Measurements from ENCODE around the gene STON1.
A peak's percentile ranks its signal among the peaks of the same experiment; 100 is the strongest.

STON1 gene, protein sequence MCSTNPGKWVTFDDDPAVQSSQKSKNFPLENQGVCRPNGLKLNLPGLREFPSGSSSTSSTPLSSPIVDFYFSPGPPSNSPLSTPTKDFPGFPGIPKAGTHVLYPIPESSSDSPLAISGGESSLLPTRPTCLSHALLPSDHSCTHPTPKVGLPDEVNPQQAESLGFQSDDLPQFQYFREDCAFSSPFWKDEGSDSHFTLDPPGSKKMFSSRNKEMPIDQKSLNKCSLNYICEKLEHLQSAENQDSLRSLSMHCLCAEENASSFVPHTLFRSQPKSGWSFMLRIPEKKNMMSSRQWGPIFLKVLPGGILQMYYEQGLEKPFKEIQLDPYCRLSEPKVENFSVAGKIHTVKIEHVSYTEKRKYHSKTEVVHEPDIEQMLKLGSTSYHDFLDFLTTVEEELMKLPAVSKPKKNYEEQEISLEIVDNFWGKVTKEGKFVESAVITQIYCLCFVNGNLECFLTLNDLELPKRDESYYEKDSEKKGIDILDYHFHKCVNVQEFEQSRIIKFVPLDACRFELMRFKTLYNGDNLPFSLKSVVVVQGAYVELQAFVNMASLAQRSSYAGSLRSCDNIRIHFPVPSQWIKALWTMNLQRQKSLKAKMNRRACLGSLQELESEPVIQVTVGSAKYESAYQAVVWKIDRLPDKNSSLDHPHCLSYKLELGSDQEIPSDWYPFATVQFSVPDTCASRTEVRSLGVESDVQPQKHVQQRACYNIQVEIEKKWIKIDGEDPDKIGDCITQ

DNA sequence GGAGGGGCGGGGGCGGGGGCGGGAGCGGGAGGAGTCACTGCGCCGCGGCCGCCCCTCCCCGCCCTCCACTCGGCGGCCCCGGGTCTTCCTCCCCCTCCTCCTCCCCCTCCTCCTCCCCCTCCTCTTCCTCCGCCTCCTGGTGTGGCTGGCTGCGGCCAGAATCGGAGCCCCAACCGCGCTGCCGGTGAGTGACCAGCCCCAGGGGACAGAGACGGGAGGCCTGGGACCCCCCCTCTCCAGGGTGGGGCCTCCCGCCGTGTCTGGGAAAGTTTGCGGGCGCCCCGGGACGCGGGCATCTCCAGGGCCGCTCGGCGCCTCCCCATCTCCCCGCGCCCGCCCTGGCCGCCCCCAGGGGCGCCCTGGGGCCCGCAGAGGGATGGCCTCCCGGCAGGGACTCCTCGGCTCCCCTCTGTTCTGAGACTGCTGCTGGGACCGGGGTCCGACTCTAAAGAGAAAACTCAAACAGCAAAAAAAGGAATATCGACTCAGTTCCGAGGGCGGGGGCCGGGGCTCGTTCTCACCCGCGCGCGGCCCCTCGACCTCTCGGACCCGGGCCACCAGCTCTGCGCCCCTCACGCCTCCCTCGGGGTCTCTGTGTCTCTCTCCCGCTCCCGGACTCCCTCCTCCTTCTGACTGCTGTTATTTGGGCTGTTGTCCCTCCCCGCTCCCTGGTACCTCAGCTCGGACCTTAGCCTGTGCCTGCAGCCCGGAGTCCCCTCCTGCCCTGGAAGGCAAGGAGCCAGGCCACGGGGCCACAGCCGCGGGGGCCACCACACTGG, at the start of gene STON1:
STON1 (plus strand) TSS at position 122 of the 779 bp plus-strand sequence. CDS start 50,480 bp downstream, outside the sequence.
- Histone ChIP-seq H3K79me2 (ENCODE audit: insufficient read depth, low read length) (no peaks in the 10 kb centered on the region), H3K36me3 (ENCODE audit: low read length) (no peaks in the 10 kb centered on the region), H3K27me3 (ENCODE audit: low read length) (no peaks in the 10 kb centered on the region), H3K9me3 (ENCODE audit: insufficient read depth, low read length) (no peaks in the 10 kb centered on the region), H3K27ac (ENCODE audit: low read depth, low read length) (no peak within 1 kb of the TSS), H3K9me2 (replicated peaks; ENCODE audit: insufficient read depth, low read length) (no peaks in the 10 kb centered on the region), H3K4me2 (ENCODE audit: low read depth, low read length, poor library complexity, severe bottlenecking) (peak within 1 kb of the TSS; percentile 47), H3K4me3 (ENCODE audit: insufficient read depth, low read length, poor library complexity, severe bottlenecking) (peak within 1 kb of the TSS; percentile 36), H3F3A (ENCODE audit: insufficient read depth) (no peaks in the 10 kb centered on the region), H4K20me1 (ENCODE audit: low read depth, low read length) (no peaks in the 10 kb centered on the region), H2AFZ (ENCODE audit: low read depth, low read length, severe bottlenecking) (no peak within 1 kb of the TSS), H3K9ac (ENCODE audit: low read length) (no peak within 1 kb of the TSS)
- no peak for TF ChIP-seq EZH2phosphoT487 (conservative IDR thresholded peaks at IDR 0.05; ENCODE audit: low read length)
- TF ChIP-seq, protein P1, sequence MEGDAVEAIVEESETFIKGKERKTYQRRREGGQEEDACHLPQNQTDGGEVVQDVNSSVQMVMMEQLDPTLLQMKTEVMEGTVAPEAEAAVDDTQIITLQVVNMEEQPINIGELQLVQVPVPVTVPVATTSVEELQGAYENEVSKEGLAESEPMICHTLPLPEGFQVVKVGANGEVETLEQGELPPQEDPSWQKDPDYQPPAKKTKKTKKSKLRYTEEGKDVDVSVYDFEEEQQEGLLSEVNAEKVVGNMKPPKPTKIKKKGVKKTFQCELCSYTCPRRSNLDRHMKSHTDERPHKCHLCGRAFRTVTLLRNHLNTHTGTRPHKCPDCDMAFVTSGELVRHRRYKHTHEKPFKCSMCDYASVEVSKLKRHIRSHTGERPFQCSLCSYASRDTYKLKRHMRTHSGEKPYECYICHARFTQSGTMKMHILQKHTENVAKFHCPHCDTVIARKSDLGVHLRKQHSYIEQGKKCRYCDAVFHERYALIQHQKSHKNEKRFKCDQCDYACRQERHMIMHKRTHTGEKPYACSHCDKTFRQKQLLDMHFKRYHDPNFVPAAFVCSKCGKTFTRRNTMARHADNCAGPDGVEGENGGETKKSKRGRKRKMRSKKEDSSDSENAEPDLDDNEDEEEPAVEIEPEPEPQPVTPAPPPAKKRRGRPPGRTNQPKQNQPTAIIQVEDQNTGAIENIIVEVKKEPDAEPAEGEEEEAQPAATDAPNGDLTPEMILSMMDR (IDR thresholded peaks at IDR 0.05; ENCODE audit: insufficient read depth, low read length, poor library complexity, severe bottlenecking): no peak

DNA sequence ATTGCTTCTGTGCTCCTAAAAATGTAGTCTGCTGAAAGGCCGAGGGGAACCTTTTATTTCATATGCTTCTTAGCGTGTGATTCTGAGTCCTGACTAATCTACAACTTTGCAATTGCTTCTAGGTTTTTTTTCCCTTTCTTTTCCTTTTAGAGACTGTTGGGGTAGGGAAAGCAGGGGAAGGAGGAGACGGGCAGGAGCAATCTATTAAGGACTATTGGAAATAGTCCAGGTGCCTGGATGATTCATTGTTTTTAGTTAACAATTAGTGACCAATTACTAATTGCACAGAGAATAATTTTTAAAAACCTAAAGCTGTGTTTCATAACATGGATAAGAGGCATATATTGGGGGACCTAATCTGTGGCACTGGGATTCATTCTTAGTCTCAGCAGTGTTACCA, 49.4 kb upstream of the STON1 start:
- H2AFZ ChIP-seq (ENCODE audit: low read depth, low read length, severe bottlenecking): no peak overlapping the region

DNA sequence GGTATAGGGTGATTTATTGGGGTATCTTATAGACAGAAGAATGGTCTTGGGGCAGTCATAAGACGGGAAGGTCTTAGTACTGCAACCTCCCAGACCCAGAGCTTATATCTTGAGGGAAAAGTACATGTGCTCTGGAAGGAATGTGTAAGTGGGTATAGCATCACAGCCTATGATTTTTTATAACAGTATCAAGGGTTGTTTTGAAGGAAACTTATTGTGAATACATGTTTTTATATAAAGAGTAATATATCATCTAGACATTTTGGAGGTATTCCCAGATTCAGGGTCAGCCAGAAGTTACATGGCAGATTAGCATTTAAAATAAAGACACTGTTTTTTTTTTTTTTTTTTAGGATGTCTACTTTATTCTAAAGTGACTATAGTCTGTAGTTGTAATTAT, 47.6 kb upstream of the STON1 start:
- H3K4me2 ChIP-seq (ENCODE audit: low read depth, low read length, poor library complexity, severe bottlenecking): no peak overlapping the region
- H3K27ac ChIP-seq (ENCODE audit: low read depth, low read length): no peak overlapping the region
- no peaks in the 10 kb centered on the region for H4K20me1 ChIP-seq (ENCODE audit: low read depth, low read length)
- no peak overlapping the region for H3K9ac ChIP-seq (ENCODE audit: low read length)
- H3K9me2 ChIP-seq (replicated peaks; ENCODE audit: insufficient read depth, low read length): no peaks in the 10 kb centered on the region
- H3K9me3 ChIP-seq (ENCODE audit: insufficient read depth, low read length): no peaks in the 10 kb centered on the region
- peaks cover 9% of the 10 kb centered on the region; the same call in 1 of the 2 replicates for H3K36me3 ChIP-seq (ENCODE audit: low read length)
- no peaks in the 10 kb centered on the region for H3K79me2 ChIP-seq (ENCODE audit: insufficient read depth, low read length)
- TF ChIP-seq, protein P1 (IDR thresholded peaks at IDR 0.05; ENCODE audit: insufficient read depth, low read length, poor library complexity, severe bottlenecking): no peak
- no peak for TF ChIP-seq EZH2phosphoT487 (conservative IDR thresholded peaks at IDR 0.05; ENCODE audit: low read length)
- H3K4me3 ChIP-seq (ENCODE audit: insufficient read depth, low read length, poor library complexity, severe bottlenecking): no peak overlapping the region
- no peak overlapping the region for H2AFZ ChIP-seq (ENCODE audit: low read depth, low read length, severe bottlenecking)
- no peaks in the 10 kb centered on the region for H3K27me3 ChIP-seq (ENCODE audit: low read length)
- H3F3A ChIP-seq (ENCODE audit: insufficient read depth): no peaks in the 10 kb centered on the region

More for the DNA sequence above, 49.4 kb upstream of the STON1 start:
- no peaks in the 10 kb centered on the region; the same call in 1 of the 2 replicates for H3K36me3 ChIP-seq (ENCODE audit: low read length)
- H3K9me3 ChIP-seq (ENCODE audit: insufficient read depth, low read length): no peaks in the 10 kb centered on the region
- H3K9me2 ChIP-seq (replicated peaks; ENCODE audit: insufficient read depth, low read length): no peaks in the 10 kb centered on the region
- TF ChIP-seq, protein P1 (IDR thresholded peaks at IDR 0.05; ENCODE audit: insufficient read depth, low read length, poor library complexity, severe bottlenecking): no peak
- TF ChIP-seq EZH2phosphoT487 (conservative IDR thresholded peaks at IDR 0.05; ENCODE audit: low read length): no peak
- H3K79me2 ChIP-seq (ENCODE audit: insufficient read depth, low read length): no peaks in the 10 kb centered on the region
- H3K27me3 ChIP-seq (ENCODE audit: low read length): no peaks in the 10 kb centered on the region
- no peak overlapping the region for H3K27ac ChIP-seq (ENCODE audit: low read depth, low read length)
- no peak overlapping the region for H3K4me2 ChIP-seq (ENCODE audit: low read depth, low read length, poor library complexity, severe bottlenecking)
- H4K20me1 ChIP-seq (ENCODE audit: low read depth, low read length): no peaks in the 10 kb centered on the region
- no peak overlapping the region for H3K9ac ChIP-seq (ENCODE audit: low read length)
- H3K4me3 ChIP-seq (ENCODE audit: insufficient read depth, low read length, poor library complexity, severe bottlenecking): no peak overlapping the region
- no peaks in the 10 kb centered on the region for H3F3A ChIP-seq (ENCODE audit: insufficient read depth)
